HL-60 (cell line): ENCODE results near the gene USP10.
A peak's percentile ranks its signal among the peaks of the same experiment; 100 is the strongest.

Experiments used
- DNase-seq, 2 experiments: peaks; one replicate each; pipeline ENCODE4 v3.0.0-alpha.2; 2010 to 2020; ENCODE audit warnings: low read depth in 1 of 2, low spot score in 1 of 2
- H3K27ac ChIP-seq: fragments of 250-450 bp; sonication (Bioruptor Pico); replicated peaks from 2 replicates; pipeline ENCODE4 v1.5.1; 2020; ENCODE audit warnings: mild to moderate bottlenecking, moderate library complexity
- H3K27me3 ChIP-seq: fragments of 250-450 bp; sonication (Bioruptor Pico); 2 replicates; pipeline ENCODE4 v1.5.1; 2021; ENCODE audit warnings: mild to moderate bottlenecking, moderate library complexity; ENCODE audit not compliant: insufficient read depth, poor library complexity, severe bottlenecking
- H3K4me3 ChIP-seq: replicated peaks from 2 replicates; pipeline ENCODE4 v1.5.1; 2011; ENCODE audit warnings: mild to moderate bottlenecking, control low read depth, low read length; ENCODE audit not compliant: insufficient read depth
- GABPA ChIP-seq: IDR thresholded peaks from 2 replicates; pipeline ENCODE4 v1.6.1; 2012; ENCODE audit warnings: low read depth
- POLR2AphosphoS5 ChIP-seq: IDR thresholded peaks from 2 replicates; pipeline ENCODE4 v1.6.1; 2012; ENCODE audit warnings: low read depth
- REST ChIP-seq: IDR thresholded peaks from 2 replicates; pipeline ENCODE4 v1.6.1; 2012; ENCODE audit warnings: low read depth; ENCODE audit not compliant: insufficient replicate concordance
- SPI1 ChIP-seq: IDR thresholded peaks from 2 replicates; pipeline ENCODE4 v1.6.1; 2012; ENCODE audit warnings: low read depth, mild to moderate bottlenecking, borderline replicate concordance
- TF ChIP-seq, protein P1 (sequence below): IDR thresholded peaks from one replicate; pipeline ENCODE4 v1.5.1; 2011; ENCODE audit warnings: low read length, control low read depth, inconsistent platforms; ENCODE audit not compliant: insufficient read depth

Gene USP10

GRCh38 chr16:84774810-84775209, 75.0 kb downstream of the USP10 start:
- TF ChIP-seq SPI1 = no peak
- TF ChIP-seq POLR2AphosphoS5 = no peak
- TF ChIP-seq, protein P1, sequence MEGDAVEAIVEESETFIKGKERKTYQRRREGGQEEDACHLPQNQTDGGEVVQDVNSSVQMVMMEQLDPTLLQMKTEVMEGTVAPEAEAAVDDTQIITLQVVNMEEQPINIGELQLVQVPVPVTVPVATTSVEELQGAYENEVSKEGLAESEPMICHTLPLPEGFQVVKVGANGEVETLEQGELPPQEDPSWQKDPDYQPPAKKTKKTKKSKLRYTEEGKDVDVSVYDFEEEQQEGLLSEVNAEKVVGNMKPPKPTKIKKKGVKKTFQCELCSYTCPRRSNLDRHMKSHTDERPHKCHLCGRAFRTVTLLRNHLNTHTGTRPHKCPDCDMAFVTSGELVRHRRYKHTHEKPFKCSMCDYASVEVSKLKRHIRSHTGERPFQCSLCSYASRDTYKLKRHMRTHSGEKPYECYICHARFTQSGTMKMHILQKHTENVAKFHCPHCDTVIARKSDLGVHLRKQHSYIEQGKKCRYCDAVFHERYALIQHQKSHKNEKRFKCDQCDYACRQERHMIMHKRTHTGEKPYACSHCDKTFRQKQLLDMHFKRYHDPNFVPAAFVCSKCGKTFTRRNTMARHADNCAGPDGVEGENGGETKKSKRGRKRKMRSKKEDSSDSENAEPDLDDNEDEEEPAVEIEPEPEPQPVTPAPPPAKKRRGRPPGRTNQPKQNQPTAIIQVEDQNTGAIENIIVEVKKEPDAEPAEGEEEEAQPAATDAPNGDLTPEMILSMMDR = no peak
- no peak for TF ChIP-seq GABPA
- no peak for TF ChIP-seq REST
- no peaks in the 10 kb centered on the region for H3K27me3 ChIP-seq
- peak overlapping the region; percentile 73 for H3K27ac ChIP-seq
- peak; percentile 58 to 80 for DNase-seq
- H3K4me3 ChIP-seq = no peak overlapping the region

DNA sequence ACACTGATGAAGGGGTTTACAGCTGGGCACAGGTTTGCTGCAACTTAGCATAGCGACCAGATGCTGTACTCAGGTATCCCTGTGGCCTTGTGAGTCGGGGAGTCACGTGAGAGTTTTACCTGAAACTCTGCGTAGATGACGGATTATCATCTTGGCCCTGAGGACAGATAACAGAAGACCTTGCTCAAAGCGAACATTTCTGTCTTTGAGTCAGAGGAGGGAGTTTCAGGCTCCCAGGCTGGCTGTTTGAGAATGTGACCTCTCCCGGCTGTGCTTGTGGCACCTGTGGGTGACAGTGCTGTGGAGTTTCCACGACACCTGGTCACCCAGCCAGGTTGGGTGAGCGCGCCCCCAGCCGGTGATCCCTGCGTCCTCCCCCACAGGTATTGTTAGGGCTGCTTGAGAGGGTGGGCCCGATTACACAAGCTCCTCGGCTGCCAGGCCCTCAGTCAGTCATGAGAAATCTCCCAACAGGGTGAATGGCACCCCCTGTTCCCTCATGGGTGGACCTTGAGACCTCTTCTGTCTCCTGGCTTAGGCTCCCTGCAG, 75.5 kb downstream of the USP10 start:
- TF ChIP-seq, protein P1 = no peak
- TF ChIP-seq GABPA = no peak
- no peak for TF ChIP-seq REST
- no peak for TF ChIP-seq POLR2AphosphoS5
- no peak for TF ChIP-seq SPI1
- Histone ChIP-seq H3K4me3 (no peak overlapping the region), H3K27ac (peak overlapping the region; percentile 73), H3K27me3 (no peaks in the 10 kb centered on the region)
- DNase-seq = no peak

- DNase-seq = no peak
- H3K27ac ChIP-seq = no peak overlapping the region
- H3K4me3 ChIP-seq = no peak overlapping the region
- TF ChIP-seq POLR2AphosphoS5 (no peak), REST (no peak), SPI1 (no peak), GABPA (no peak)
- TF ChIP-seq, protein P1 = no peak
- no peaks in the 10 kb centered on the region for H3K27me3 ChIP-seq
These were observed 77.6 kb downstream of the USP10 start for GRCh38 chr16:84777435-84777834.
